Panc1 (cell line): Measurements from ENCODE around the gene ELL2. TPM values are rescaled to one million over a fixed set of nuclear protein-coding genes. Genes with fewer than 3 reads are reported as not detected.
A peak's percentile ranks its signal among the peaks of the same experiment; 100 is the strongest.

Experiments used
- ATAC-seq: fragments of 200-7000 bp; cut with Tn5 transposase; 2 replicates; pipeline ENCODE4 v1.9.1; 2020; ENCODE audit warnings: mild to moderate bottlenecking, moderate library complexity
- BruUV-seq: library from RNA; stranded (reverse); fragments of 400-500 nt; replicated peaks from 2 replicates; lab custom pipeline; 2021; lab: Mats Ljungman, UMichigan
- CTCF ChIA-PET: fragments of 300-600 bp; sonication (Branson Sonifier 250); formaldehyde crosslinking; loops from one replicate; lab custom pipeline; 2022; ENCODE audit warnings: antibody characterized with exemption; lab: Charles Lee
- POLR2A ChIA-PET: fragments of 300-600 bp; sonication (Branson Sonifier 250); formaldehyde crosslinking; loops from one replicate; lab custom pipeline; 2022; ENCODE audit warnings: antibody characterized with exemption; lab: Charles Lee
- DNase-seq: peaks from one replicate; pipeline ENCODE4 v3.0.0-alpha.2; 2010; ENCODE audit warnings: low read depth, low spot score
- H3K27ac ChIP-seq: 2 replicates; pipeline ENCODE4 v1.5.1; 2011; ENCODE audit warnings: mild to moderate bottlenecking, low read length, inconsistent platforms
- H3K27me3 ChIP-seq: fragments of 200-500 bp; sonication (Bioruptor generic); 2 replicates; pipeline ENCODE4 v1.6.0; 2014; ENCODE audit warnings: low read length, inconsistent platforms; ENCODE audit not compliant: control insufficient read depth, insufficient read depth
- H3K36me3 ChIP-seq: fragments of 200-500 bp; sonication (Bioruptor generic); 2 replicates; pipeline ENCODE4 v1.5.1; 2014; ENCODE audit warnings: inconsistent platforms, mild to moderate bottlenecking, low read length, moderate library complexity; ENCODE audit not compliant: control insufficient read depth, insufficient read depth
- H3K4me1 ChIP-seq: 2 replicates; pipeline ENCODE4 v1.5.1; 2011; ENCODE audit warnings: inconsistent platforms, mild to moderate bottlenecking, low read length, moderate library complexity; ENCODE audit not compliant: control insufficient read depth, insufficient read depth
- H3K4me3 ChIP-seq, 2 experiments: 2 replicates each; pipeline ENCODE4 v1.5.1; 2011 to 2012; ENCODE audit warnings: low read depth in 2 of 2, low read length in 2 of 2, mild to moderate bottlenecking in 2 of 2, inconsistent platforms in 1 of 2, moderate library complexity in 1 of 2
- H3K9me3 ChIP-seq: fragments of 200-500 bp; sonication (Bioruptor generic); 2 replicates; pipeline ENCODE4 v1.5.1; 2014; ENCODE audit warnings: low read depth, mild to moderate bottlenecking, inconsistent platforms, low read length, moderate library complexity; ENCODE audit not compliant: control insufficient read depth, insufficient read depth
- POLR2AphosphoS5 ChIP-seq: IDR thresholded peaks from 2 replicates; pipeline ENCODE4 v1.6.1; 2012; ENCODE audit warnings: mild to moderate bottlenecking, low read depth, low read length, moderate library complexity
- SIN3A ChIP-seq: IDR thresholded peaks from 2 replicates; pipeline ENCODE4 v1.6.1; 2012; ENCODE audit warnings: low read depth, mild to moderate bottlenecking, low read length, moderate library complexity, borderline replicate concordance; ENCODE audit not compliant: insufficient read depth
- TCF7L2 ChIP-seq: IDR thresholded peaks from 2 replicates; pipeline ENCODE4 v1.6.1; 2011; ENCODE audit warnings: mild to moderate bottlenecking, low read depth, low read length, inconsistent platforms
- in situ Hi-C: cut with HindIII; loops from 2 replicates; pipeline ENCODE4 v1.10.0; 2016; ENCODE audit warnings: low sequenced_read_pairs, low pct_unique_long_range_greater_than_20kb
- intact Hi-C: fragments of 100-400 bp; cut with micrococcal nuclease; formaldehyde crosslinking; loops from one replicate; pipeline ENCODE4 v1.10.0; 2022; ENCODE audit not compliant: unreplicated experiment
- total RNA-seq: library from RNA; stranded (reverse); gene quantifications from one replicate; pipeline ENCODE4 v1.2.1, GENCODE V29; 2021; ENCODE audit not compliant: unreplicated experiment
- TF ChIP-seq, protein P1 (sequence below), 2 experiments: IDR thresholded peaks; 2 replicates each; pipeline ENCODE4 v1.6.1; 2011 to 2012; ENCODE audit warnings: low read depth in 2 of 2, control low read depth in 1 of 2, low read length in 1 of 2, mild to moderate bottlenecking in 1 of 2, moderate library complexity in 1 of 2; ENCODE audit not compliant: insufficient read depth in 1 of 2
- TF ChIP-seq, protein P2 (sequence below): fragments of 450-650 bp; IDR thresholded peaks from 2 replicates; pipeline ENCODE4 v1.5.1; 2017; ENCODE audit warnings: mild to moderate bottlenecking

ELL2 gene
- total RNA-seq, 1 experiment from 2014 or later: 68.5 TPM

DNA sequence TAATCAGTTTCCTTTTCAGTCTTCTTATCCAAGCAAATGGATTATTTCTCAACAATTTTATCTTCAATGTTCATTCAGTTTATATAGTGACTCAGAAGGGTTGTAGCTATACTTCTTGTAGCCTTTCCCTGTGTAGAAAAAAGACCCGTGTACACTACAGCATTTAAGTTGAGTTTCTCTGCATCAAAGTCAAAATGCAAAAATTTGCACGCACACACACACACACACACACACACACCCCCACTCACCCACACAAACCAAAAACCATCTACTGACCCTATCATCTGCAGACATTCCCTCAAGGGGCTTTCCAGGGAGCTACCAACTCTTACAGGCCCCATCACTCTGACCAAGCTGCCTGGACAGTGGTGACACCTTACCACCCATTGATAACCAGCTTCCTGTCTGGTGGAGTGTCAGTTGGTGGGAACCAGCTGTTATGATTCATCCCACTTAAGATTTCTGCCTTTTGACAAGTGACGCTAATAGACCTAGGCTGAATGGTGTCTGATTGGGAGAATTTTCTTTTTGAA is 12.2 kb upstream of the ELL2 start:
- H3K4me3 ChIP-seq: no peak overlapping the region
- no TSS peak for BruUV-seq
- ATAC-seq (peak; percentile 88), DNase-seq (no peak)
- TF ChIP-seq, protein P1, sequence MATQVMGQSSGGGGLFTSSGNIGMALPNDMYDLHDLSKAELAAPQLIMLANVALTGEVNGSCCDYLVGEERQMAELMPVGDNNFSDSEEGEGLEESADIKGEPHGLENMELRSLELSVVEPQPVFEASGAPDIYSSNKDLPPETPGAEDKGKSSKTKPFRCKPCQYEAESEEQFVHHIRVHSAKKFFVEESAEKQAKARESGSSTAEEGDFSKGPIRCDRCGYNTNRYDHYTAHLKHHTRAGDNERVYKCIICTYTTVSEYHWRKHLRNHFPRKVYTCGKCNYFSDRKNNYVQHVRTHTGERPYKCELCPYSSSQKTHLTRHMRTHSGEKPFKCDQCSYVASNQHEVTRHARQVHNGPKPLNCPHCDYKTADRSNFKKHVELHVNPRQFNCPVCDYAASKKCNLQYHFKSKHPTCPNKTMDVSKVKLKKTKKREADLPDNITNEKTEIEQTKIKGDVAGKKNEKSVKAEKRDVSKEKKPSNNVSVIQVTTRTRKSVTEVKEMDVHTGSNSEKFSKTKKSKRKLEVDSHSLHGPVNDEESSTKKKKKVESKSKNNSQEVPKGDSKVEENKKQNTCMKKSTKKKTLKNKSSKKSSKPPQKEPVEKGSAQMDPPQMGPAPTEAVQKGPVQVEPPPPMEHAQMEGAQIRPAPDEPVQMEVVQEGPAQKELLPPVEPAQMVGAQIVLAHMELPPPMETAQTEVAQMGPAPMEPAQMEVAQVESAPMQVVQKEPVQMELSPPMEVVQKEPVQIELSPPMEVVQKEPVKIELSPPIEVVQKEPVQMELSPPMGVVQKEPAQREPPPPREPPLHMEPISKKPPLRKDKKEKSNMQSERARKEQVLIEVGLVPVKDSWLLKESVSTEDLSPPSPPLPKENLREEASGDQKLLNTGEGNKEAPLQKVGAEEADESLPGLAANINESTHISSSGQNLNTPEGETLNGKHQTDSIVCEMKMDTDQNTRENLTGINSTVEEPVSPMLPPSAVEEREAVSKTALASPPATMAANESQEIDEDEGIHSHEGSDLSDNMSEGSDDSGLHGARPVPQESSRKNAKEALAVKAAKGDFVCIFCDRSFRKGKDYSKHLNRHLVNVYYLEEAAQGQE (IDR thresholded peaks at IDR 0.05; ENCODE audit: insufficient read depth in 1 of 2, low read depth in 2 of 2, low read length in 1 of 2): no peak
- no peak for TF ChIP-seq POLR2AphosphoS5
- no peak for TF ChIP-seq TCF7L2
- TF ChIP-seq SIN3A: no peak
- TF ChIP-seq, protein P2, sequence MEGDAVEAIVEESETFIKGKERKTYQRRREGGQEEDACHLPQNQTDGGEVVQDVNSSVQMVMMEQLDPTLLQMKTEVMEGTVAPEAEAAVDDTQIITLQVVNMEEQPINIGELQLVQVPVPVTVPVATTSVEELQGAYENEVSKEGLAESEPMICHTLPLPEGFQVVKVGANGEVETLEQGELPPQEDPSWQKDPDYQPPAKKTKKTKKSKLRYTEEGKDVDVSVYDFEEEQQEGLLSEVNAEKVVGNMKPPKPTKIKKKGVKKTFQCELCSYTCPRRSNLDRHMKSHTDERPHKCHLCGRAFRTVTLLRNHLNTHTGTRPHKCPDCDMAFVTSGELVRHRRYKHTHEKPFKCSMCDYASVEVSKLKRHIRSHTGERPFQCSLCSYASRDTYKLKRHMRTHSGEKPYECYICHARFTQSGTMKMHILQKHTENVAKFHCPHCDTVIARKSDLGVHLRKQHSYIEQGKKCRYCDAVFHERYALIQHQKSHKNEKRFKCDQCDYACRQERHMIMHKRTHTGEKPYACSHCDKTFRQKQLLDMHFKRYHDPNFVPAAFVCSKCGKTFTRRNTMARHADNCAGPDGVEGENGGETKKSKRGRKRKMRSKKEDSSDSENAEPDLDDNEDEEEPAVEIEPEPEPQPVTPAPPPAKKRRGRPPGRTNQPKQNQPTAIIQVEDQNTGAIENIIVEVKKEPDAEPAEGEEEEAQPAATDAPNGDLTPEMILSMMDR: no peak
- 0 out of 2 replicates have a peak, but pooled peaks cover 7% of the 10 kb centered on the region for H3K4me1 ChIP-seq
- no peaks in the 10 kb centered on the region for H3K27me3 ChIP-seq
- intact Hi-C loops: no loop called here
- in situ Hi-C loops: no loop called here
- POLR2A ChIA-PET: interaction anchor here (0.7 kb wide), 1 partner anchor 119 kb away, joined by 4 read pairs; no protein-coding TSS in a partner anchor
- no peaks in the 10 kb centered on the region for H3K9me3 ChIP-seq
- H3K27ac ChIP-seq: peak overlapping the region; percentile 44; the same call in 1 of the 2 replicates
- H3K36me3 ChIP-seq: no peaks in the 10 kb centered on the region
- CTCF ChIA-PET: interaction anchor here (0.6 kb wide), 1 partner anchor 1417 kb away, joined by 3 read pairs; no protein-coding TSS in a partner anchor

DNA sequence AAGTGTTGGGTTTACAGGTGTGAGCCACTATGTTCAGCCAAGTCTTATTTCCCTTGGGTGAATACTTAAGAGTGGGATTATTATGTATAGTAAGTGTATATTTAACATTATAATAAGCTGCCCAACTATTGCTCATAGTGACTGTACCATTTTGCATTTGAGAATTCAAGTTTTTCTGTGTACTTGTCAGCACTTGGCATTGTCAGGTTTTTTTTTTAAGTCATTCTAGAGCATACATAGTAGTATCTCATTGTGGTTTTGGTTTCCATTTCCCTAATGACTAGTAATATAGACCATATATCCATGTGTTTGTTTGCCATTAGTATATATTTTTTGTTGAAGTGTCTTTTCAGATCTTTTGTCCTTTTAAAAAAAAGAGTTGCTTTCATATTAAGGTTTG is 10.5 kb upstream of the ELL2 start:
- intact Hi-C loops (no loop called here), in situ Hi-C loops (no loop called here)
- no TSS peak for BruUV-seq
- TF ChIP-seq POLR2AphosphoS5 (no peak), SIN3A (no peak), TCF7L2 (no peak)
- TF ChIP-seq, protein P1 (IDR thresholded peaks at IDR 0.05; ENCODE audit: insufficient read depth in 1 of 2, low read depth in 2 of 2, low read length in 1 of 2): no peak
- TF ChIP-seq, protein P2: no peak
- Histone ChIP-seq H3K4me1 (0 out of 2 replicates have a peak, but pooled peaks cover 7% of the 10 kb centered on the region), H3K27ac (no peak overlapping the region), H3K4me3 (no peak overlapping the region), H3K36me3 (no peaks in the 10 kb centered on the region), H3K9me3 (no peaks in the 10 kb centered on the region), H3K27me3 (no peaks in the 10 kb centered on the region)
- DNase-seq (no peak), ATAC-seq (no peak)
- CTCF ChIA-PET: no interaction called here
- POLR2A ChIA-PET: no interaction called here
